Neural progenitor cell (in vitro differentiated cells): ENCODE results near the gene MVB12B. TPM values are rescaled to one million over a fixed set of nuclear protein-coding genes. Genes with fewer than 3 reads are reported as not detected.
A peak's percentile ranks its signal among the peaks of the same experiment; 100 is the strongest.

Source experiments
- DNase-seq: peaks from one replicate; pipeline ENCODE4 v3.0.0-alpha.2; 2016; ENCODE audit warnings: low spot score
- H2AFZ ChIP-seq: fragments of 200-600 bp; sonication (generic); replicated peaks from 2 replicates; pipeline ENCODE4 v1.6.1; 2016; ENCODE audit warnings: antibody characterized with exemption
- H3F3A ChIP-seq: fragments of 200-600 bp; sonication (generic); 2 replicates; pipeline ENCODE4 v1.6.1; 2016; ENCODE audit warnings: antibody characterized with exemption, low read depth
- H3K27ac ChIP-seq: fragments of 200-600 bp; sonication (generic); 2 replicates; pipeline ENCODE4 v1.5.1; 2016; ENCODE audit warnings: mild to moderate bottlenecking
- H3K27me3 ChIP-seq: fragments of 200-600 bp; sonication (generic); 2 replicates; pipeline ENCODE4 v1.6.1; 2016; ENCODE audit warnings: mild to moderate bottlenecking, moderate library complexity
- H3K36me3 ChIP-seq: fragments of 200-600 bp; sonication (generic); 2 replicates; pipeline ENCODE4 v1.5.1; 2016
- H3K4me1 ChIP-seq: fragments of 200-600 bp; sonication (generic); 2 replicates; pipeline ENCODE4 v1.6.1; 2016; ENCODE audit warnings: mixed run types
- H3K4me2 ChIP-seq: fragments of 200-600 bp; sonication (generic); 2 replicates; pipeline ENCODE4 v1.6.1; 2016
- H3K4me3 ChIP-seq: fragments of 200-600 bp; sonication (generic); 2 replicates; pipeline ENCODE4 v1.5.1; 2016
- H3K79me2 ChIP-seq: fragments of 200-600 bp; sonication (generic); 2 replicates; pipeline ENCODE4 v1.6.1; 2016; ENCODE audit warnings: low read depth
- H3K9ac ChIP-seq: fragments of 200-600 bp; sonication (generic); 2 replicates; pipeline ENCODE4 v1.6.1; 2016
- H3K9me3 ChIP-seq: fragments of 200-600 bp; sonication (generic); 2 replicates; pipeline ENCODE4 v1.5.1; 2016; ENCODE audit warnings: low read depth
- H4K20me1 ChIP-seq: fragments of 200-600 bp; sonication (generic); 2 replicates; pipeline ENCODE4 v1.6.1; 2016; ENCODE audit warnings: low read depth
- H3K27ac Mint-ChIP-seq: 3 replicates; pipeline ENCODE4 v1.8.0; 2021; ENCODE audit warnings: mixed read lengths
- H3K27me3 Mint-ChIP-seq: 2 replicates; pipeline ENCODE4 v1.8.0; 2022; ENCODE audit warnings: low read depth, mild to moderate bottlenecking, inconsistent platforms, moderate library complexity, mixed read lengths; ENCODE audit not compliant: insufficient read depth
- H3K36me3 Mint-ChIP-seq: 3 replicates; pipeline ENCODE4 v1.8.0; 2021; ENCODE audit warnings: mixed read lengths
- H3K4me1 Mint-ChIP-seq: 3 replicates; pipeline ENCODE4 v1.8.0; 2021; ENCODE audit warnings: mixed read lengths
- H3K4me3 Mint-ChIP-seq: 3 replicates; pipeline ENCODE4 v1.8.0; 2021; ENCODE audit warnings: mild to moderate bottlenecking, moderate library complexity, mixed read lengths
- H3K9me3 Mint-ChIP-seq: 3 replicates; pipeline ENCODE4 v1.8.0; 2020; ENCODE audit warnings: mixed read lengths
- CTCF ChIP-seq: fragments of 200-600 bp; sonication (generic); IDR thresholded peaks from 2 replicates; pipeline ENCODE4 v1.5.1; 2017; ENCODE audit warnings: antibody characterized with exemption, mild to moderate bottlenecking
- EZH2 ChIP-seq: fragments of 200-600 bp; sonication (generic); IDR thresholded peaks from 2 replicates; pipeline ENCODE4 v1.6.1; 2017; ENCODE audit warnings: antibody characterized with exemption, mild to moderate bottlenecking, moderate library complexity
- EZH2phosphoT487 ChIP-seq: fragments of 200-600 bp; sonication (generic); IDR thresholded peaks from 2 replicates; pipeline ENCODE4 v1.6.1; 2017; ENCODE audit warnings: antibody characterized with exemption
- total RNA-seq: library from RNA; depleted of rRNA; stranded (reverse); fragments of >200 nt; gene quantifications from 2 replicates; pipeline ENCODE4 v1.2.3, GENCODE V29; 2015; ENCODE audit warnings: low replicate concordance

Gene MVB12B
- total RNA-seq, 1 donor from 2014 or later: 16.1 TPM

GRCh38 chr9:126505697-126506346 lies 179.2 kb downstream of the MVB12B start:
- H3K9me3 Mint-ChIP-seq: no peaks in the 10 kb centered on the region
- peaks cover 3% of the 10 kb centered on the region for H3K4me1 Mint-ChIP-seq
- Histone ChIP-seq H2AFZ (no peak overlapping the region), H3K4me3 (no peak overlapping the region), H3K9me3 (no peaks in the 10 kb centered on the region), H3F3A (no peaks in the 10 kb centered on the region), H3K4me2 (no peak overlapping the region), H3K36me3 (no peaks in the 10 kb centered on the region), H4K20me1 (peaks cover 17% of the 10 kb centered on the region), H3K4me1 (no peaks in the 10 kb centered on the region), H3K27me3 (peaks cover under 1% of the 10 kb centered on the region), H3K9ac (no peak overlapping the region), H3K79me2 (no peaks in the 10 kb centered on the region), H3K27ac (no peak overlapping the region)
- H3K4me3 Mint-ChIP-seq: no peak overlapping the region
- no peak for DNase-seq
- H3K36me3 Mint-ChIP-seq: no peaks in the 10 kb centered on the region
- H3K27ac Mint-ChIP-seq: peak overlapping the region; percentile 60
- peaks cover 6% of the 10 kb centered on the region for H3K27me3 Mint-ChIP-seq
- TF ChIP-seq EZH2phosphoT487 (no peak), EZH2 (no peak), CTCF (no peak)

- H3K4me3 Mint-ChIP-seq: no peak overlapping the region
- H3K4me2 ChIP-seq: no peak overlapping the region
- no peaks in the 10 kb centered on the region for H3K27me3 ChIP-seq
- no peak overlapping the region for H3K27ac Mint-ChIP-seq
- no peak overlapping the region for H2AFZ ChIP-seq
- no peak overlapping the region for H3K27ac ChIP-seq
- H3K9me3 Mint-ChIP-seq: no peaks in the 10 kb centered on the region
- H3K4me1 ChIP-seq: no peaks in the 10 kb centered on the region
- H3K9me3 ChIP-seq: no peaks in the 10 kb centered on the region
- H3K36me3 ChIP-seq: no peaks in the 10 kb centered on the region
- no peaks in the 10 kb centered on the region for H3K79me2 ChIP-seq
- TF ChIP-seq EZH2 (no peak), EZH2phosphoT487 (no peak), CTCF (no peak)
- no peak overlapping the region for H3K4me3 ChIP-seq
- no peaks in the 10 kb centered on the region for H3K36me3 Mint-ChIP-seq
- no peaks in the 10 kb centered on the region for H3F3A ChIP-seq
- H3K4me1 Mint-ChIP-seq: no peaks in the 10 kb centered on the region
- DNase-seq: no peak
- peaks cover 6% of the 10 kb centered on the region for H3K27me3 Mint-ChIP-seq
- peaks cover 11% of the 10 kb centered on the region for H4K20me1 ChIP-seq
- no peak overlapping the region for H3K9ac ChIP-seq
Measured at GRCh38 chr9:126506361-126507317, 180.0 kb downstream of the MVB12B start.

- Histone ChIP-seq H3K9me3 (no peaks in the 10 kb centered on the region), H3K27ac (no peak overlapping the region), H3K4me1 (no peaks in the 10 kb centered on the region), H4K20me1 (peaks cover 3% of the 10 kb centered on the region), H3K27me3 (no peaks in the 10 kb centered on the region), H3K79me2 (no peaks in the 10 kb centered on the region), H3K4me3 (no peak overlapping the region), H3K9ac (no peak overlapping the region), H3F3A (no peaks in the 10 kb centered on the region), H3K4me2 (no peak overlapping the region), H3K36me3 (no peaks in the 10 kb centered on the region), H2AFZ (no peak overlapping the region)
- Mint-ChIP-seq H3K27me3 (peaks cover 6% of the 10 kb centered on the region), H3K27ac (no peak overlapping the region), H3K4me1 (no peaks in the 10 kb centered on the region), H3K9me3 (no peaks in the 10 kb centered on the region), H3K4me3 (no peak overlapping the region), H3K36me3 (no peaks in the 10 kb centered on the region)
- no peak for TF ChIP-seq EZH2
- no peak for TF ChIP-seq EZH2phosphoT487
- no peak for TF ChIP-seq CTCF
- no peak for DNase-seq
Measured at GRCh38 chr9:126507318-126508109, 180.9 kb downstream of the MVB12B start.
